Measurements from ENCODE around the gene KIRREL2. TPM values are rescaled to one million over a fixed set of nuclear protein-coding genes. Genes with fewer than 3 reads are reported as not detected.
A peak's percentile ranks its signal among the peaks of the same experiment; 100 is the strongest.

Gene KIRREL2
- total RNA-seq, result 1.8 and 2.1 TPM in 2 replicates

- H3K27ac Mint-ChIP-seq, result no peak within 1 kb of the TSS
- intact Hi-C loops (cut with micrococcal nuclease), result no loop called here
- peaks cover 8% of the 10 kb centered on the region for H3K4me1 Mint-ChIP-seq
- H3K27me3 Mint-ChIP-seq, result peaks cover 64% of the 10 kb centered on the region
- DNase-seq, result peak; percentile 90
- H3K9me3 Mint-ChIP-seq, result no peaks in the 10 kb centered on the region
- peak within 1 kb of the TSS; percentile 87 for H3K4me3 Mint-ChIP-seq
- no peaks in the 10 kb centered on the region for H3K36me3 Mint-ChIP-seq (ENCODE audit: low read depth)
Measured at GRCh38 chr19:35856546-35857149, at the start of gene KIRREL2. KIRREL2 (plus strand) TSS chr19:35856911; CDS start chr19:35857120, 209 bp downstream.

- Mint-ChIP-seq H3K4me1 (peaks cover 8% of the 10 kb centered on the region), H3K27ac (no peak overlapping the region), H3K36me3 (ENCODE audit: low read depth) (no peaks in the 10 kb centered on the region), H3K4me3 (no peak overlapping the region), H3K9me3 (no peaks in the 10 kb centered on the region), H3K27me3 (peaks cover 2% of the 10 kb centered on the region)
- intact Hi-C loops (cut with micrococcal nuclease), result no loop called here
- DNase-seq, result no peak
Measured at GRCh38 chr19:35807633-35808032, 49.1 kb upstream of the KIRREL2 start.

- intact Hi-C loops (cut with micrococcal nuclease), result no loop called here
- no peak for DNase-seq
- Mint-ChIP-seq H3K4me3 (no peak overlapping the region), H3K4me1 (no peaks in the 10 kb centered on the region), H3K27me3 (peaks cover 4% of the 10 kb centered on the region), H3K9me3 (no peaks in the 10 kb centered on the region), H3K27ac (no peak overlapping the region), H3K36me3 (ENCODE audit: low read depth) (no peaks in the 10 kb centered on the region)
Measured at GRCh38 chr19:35811317-35812219, 45.1 kb upstream of the KIRREL2 start.

- peaks cover 5% of the 10 kb centered on the region for H3K27me3 Mint-ChIP-seq
- H3K4me3 Mint-ChIP-seq, result no peak within 1 kb of the TSS
- H3K36me3 Mint-ChIP-seq (ENCODE audit: low read depth), result no peaks in the 10 kb centered on the region
- no peaks in the 10 kb centered on the region for H3K4me1 Mint-ChIP-seq
- no peaks in the 10 kb centered on the region for H3K9me3 Mint-ChIP-seq
- intact Hi-C loops (cut with micrococcal nuclease), result no loop called here
- H3K27ac Mint-ChIP-seq, result no peak within 1 kb of the TSS
- DNase-seq, result no peak
Measured at GRCh38 chr19:35812220-35813042, 44.3 kb upstream of the KIRREL2 start, which contains the start of gene PRODH2. PRODH2 (minus strand) TSS chr19:35812845; CDS start chr19:35812805, 40 bp downstream.

GRCh38 chr19:35813043-35813890 is 43.4 kb upstream of the KIRREL2 start:
- Mint-ChIP-seq H3K36me3 (ENCODE audit: low read depth) (no peaks in the 10 kb centered on the region), H3K27ac (no peak overlapping the region), H3K4me3 (no peak overlapping the region), H3K4me1 (no peaks in the 10 kb centered on the region), H3K9me3 (no peaks in the 10 kb centered on the region), H3K27me3 (peaks cover 5% of the 10 kb centered on the region)
- DNase-seq, result no peak
- intact Hi-C loops (cut with micrococcal nuclease), result no loop called here

- H3K4me1 Mint-ChIP-seq, result peaks cover 3% of the 10 kb centered on the region
- no peak for DNase-seq
- H3K4me3 Mint-ChIP-seq, result no peak overlapping the region
- peaks cover 6% of the 10 kb centered on the region for H3K27me3 Mint-ChIP-seq
- intact Hi-C loops (cut with micrococcal nuclease), result no loop called here
- no peaks in the 10 kb centered on the region for H3K36me3 Mint-ChIP-seq (ENCODE audit: low read depth)
- H3K9me3 Mint-ChIP-seq, result no peaks in the 10 kb centered on the region
- no peak overlapping the region for H3K27ac Mint-ChIP-seq
Measured at GRCh38 chr19:35816262-35816661, 40.4 kb upstream of the KIRREL2 start.

GRCh38 chr19:35816846-35817245 is 39.9 kb upstream of the KIRREL2 start:
- Mint-ChIP-seq H3K27ac (no peak overlapping the region), H3K4me1 (peaks cover 3% of the 10 kb centered on the region), H3K4me3 (no peak overlapping the region), H3K9me3 (no peaks in the 10 kb centered on the region), H3K36me3 (ENCODE audit: low read depth) (no peaks in the 10 kb centered on the region), H3K27me3 (peaks cover 6% of the 10 kb centered on the region)
- DNase-seq, result no peak
- intact Hi-C loops (cut with micrococcal nuclease), result no loop called here

- H3K27me3 Mint-ChIP-seq, result peaks cover 6% of the 10 kb centered on the region
- no peaks in the 10 kb centered on the region for H3K9me3 Mint-ChIP-seq
- no peak for DNase-seq
- no peak overlapping the region for H3K27ac Mint-ChIP-seq
- intact Hi-C loops (cut with micrococcal nuclease), result no loop called here
- peaks cover 3% of the 10 kb centered on the region for H3K4me1 Mint-ChIP-seq
- no peak overlapping the region for H3K4me3 Mint-ChIP-seq
- H3K36me3 Mint-ChIP-seq (ENCODE audit: low read depth), result no peaks in the 10 kb centered on the region
Measured at GRCh38 chr19:35818445-35818844, 38.3 kb upstream of the KIRREL2 start.

GRCh38 chr19:35822579-35822978 is 34.1 kb upstream of the KIRREL2 start:
- no peak overlapping the region for H3K4me3 Mint-ChIP-seq
- no peaks in the 10 kb centered on the region for H3K9me3 Mint-ChIP-seq
- H3K36me3 Mint-ChIP-seq (ENCODE audit: low read depth), result no peaks in the 10 kb centered on the region
- H3K27me3 Mint-ChIP-seq, result peaks cover 8% of the 10 kb centered on the region
- H3K4me1 Mint-ChIP-seq, result peaks cover 3% of the 10 kb centered on the region
- DNase-seq, result no peak
- no peak overlapping the region for H3K27ac Mint-ChIP-seq
- intact Hi-C loops (cut with micrococcal nuclease), result loop anchor here (5.0 kb wide), 1 partner anchor 130 kb away; no protein-coding TSS in a partner anchor

GRCh38 chr19:35824150-35824549 is 32.6 kb upstream of the KIRREL2 start:
- intact Hi-C loops (cut with micrococcal nuclease), result loop anchor here (5.0 kb wide), 1 partner anchor 132 kb away; no protein-coding TSS in a partner anchor
- Mint-ChIP-seq H3K27ac (no peak overlapping the region), H3K9me3 (no peaks in the 10 kb centered on the region), H3K27me3 (peaks cover 6% of the 10 kb centered on the region), H3K4me3 (no peak overlapping the region), H3K4me1 (peaks cover 3% of the 10 kb centered on the region), H3K36me3 (ENCODE audit: low read depth) (no peaks in the 10 kb centered on the region)
- no peak for DNase-seq

GRCh38 chr19:35828692-35829301 is 27.9 kb upstream of the KIRREL2 start:
- H3K27me3 Mint-ChIP-seq, result peaks cover 8% of the 10 kb centered on the region
- H3K4me3 Mint-ChIP-seq, result no peak overlapping the region
- no peaks in the 10 kb centered on the region for H3K36me3 Mint-ChIP-seq (ENCODE audit: low read depth)
- H3K27ac Mint-ChIP-seq, result no peak overlapping the region
- intact Hi-C loops (cut with micrococcal nuclease), result no loop called here
- H3K9me3 Mint-ChIP-seq, result no peaks in the 10 kb centered on the region
- DNase-seq, result peak; percentile 90
- no peaks in the 10 kb centered on the region for H3K4me1 Mint-ChIP-seq

- H3K27ac Mint-ChIP-seq, result no peak overlapping the region
- peaks cover 10% of the 10 kb centered on the region for H3K27me3 Mint-ChIP-seq
- no peaks in the 10 kb centered on the region for H3K36me3 Mint-ChIP-seq (ENCODE audit: low read depth)
- H3K9me3 Mint-ChIP-seq, result no peaks in the 10 kb centered on the region
- DNase-seq, result no peak
- no peaks in the 10 kb centered on the region for H3K4me1 Mint-ChIP-seq
- H3K4me3 Mint-ChIP-seq, result no peak overlapping the region
- intact Hi-C loops (cut with micrococcal nuclease), result no loop called here
Measured at GRCh38 chr19:35830986-35831385, 25.7 kb upstream of the KIRREL2 start.

GRCh38 chr19:35832054-35832453 is 24.7 kb upstream of the KIRREL2 start:
- Mint-ChIP-seq H3K9me3 (no peaks in the 10 kb centered on the region), H3K36me3 (ENCODE audit: low read depth) (no peaks in the 10 kb centered on the region), H3K4me3 (no peak overlapping the region), H3K4me1 (no peaks in the 10 kb centered on the region), H3K27ac (no peak overlapping the region), H3K27me3 (peaks cover 11% of the 10 kb centered on the region)
- intact Hi-C loops (cut with micrococcal nuclease), result no loop called here
- no peak for DNase-seq

Data from activated CD4-positive, alpha-beta T cell treated with anti-CD3 and anti-CD28 coated beads, Interleukin-2, amount 10 ng/mL, durations not matched to agents 24 days and 14 days (primary cell).